Loucy (cell line): ENCODE results near the gene TBC1D8.

Experiments used
- H2AFZ ChIP-seq: fragments of 200-600 bp; sonication (generic); 2 replicates; pipeline ENCODE4 v1.6.0; 2016; ENCODE audit warnings: antibody characterized with exemption, mild to moderate bottlenecking, low read length, moderate library complexity
- H3F3A ChIP-seq: fragments of 200-600 bp; 2 replicates; pipeline ENCODE4 v1.6.0; 2016; ENCODE audit warnings: antibody characterized with exemption, low read depth, mild to moderate bottlenecking
- H3K27me3 ChIP-seq: fragments of 200-600 bp; sonication (generic); 2 replicates; pipeline ENCODE4 v1.6.1; 2014; ENCODE audit warnings: low read length, mild to moderate bottlenecking; ENCODE audit not compliant: insufficient read depth, poor library complexity, severe bottlenecking
- H3K36me3 ChIP-seq: fragments of 200-600 bp; sonication (generic); 2 replicates; pipeline ENCODE4 v1.6.1; 2016; ENCODE audit warnings: low read length; ENCODE audit not compliant: insufficient read depth
- H3K4me1 ChIP-seq: fragments of 200-600 bp; sonication (generic); 2 replicates; pipeline ENCODE4 v1.5.1; 2014; ENCODE audit warnings: low read length, mild to moderate bottlenecking; ENCODE audit not compliant: insufficient read depth, poor library complexity, severe bottlenecking
- H3K4me2 ChIP-seq: fragments of 200-600 bp; sonication (generic); 2 replicates; pipeline ENCODE4 v1.6.0; 2014; ENCODE audit warnings: antibody characterized with exemption, low read length, low read depth, mild to moderate bottlenecking; ENCODE audit not compliant: poor library complexity, severe bottlenecking
- H3K4me3 ChIP-seq: fragments of 200-600 bp; sonication (generic); 2 replicates; pipeline ENCODE4 v1.5.1; 2014; ENCODE audit warnings: low read length, mild to moderate bottlenecking, mixed read lengths; ENCODE audit not compliant: poor library complexity, severe bottlenecking
- H3K79me2 ChIP-seq: fragments of 200-600 bp; sonication (generic); 2 replicates; pipeline ENCODE4 v1.6.1; 2014; ENCODE audit warnings: low read length; ENCODE audit not compliant: insufficient read depth
- H3K9ac ChIP-seq: fragments of 200-600 bp; sonication (generic); 2 replicates; pipeline ENCODE4 v1.6.0; 2014; ENCODE audit warnings: mild to moderate bottlenecking, low read depth, low read length, moderate library complexity; ENCODE audit not compliant: poor library complexity, severe bottlenecking
- H3K9me2 ChIP-seq: fragments of 200-600 bp; sonication (generic); replicated peaks from 2 replicates; pipeline ENCODE4 v1.6.1; 2016; ENCODE audit warnings: low read depth, low read length, mixed read lengths
- H3K9me3 ChIP-seq: fragments of 200-600 bp; sonication (generic); 2 replicates; pipeline ENCODE4 v1.6.1; 2014; ENCODE audit warnings: mild to moderate bottlenecking, antibody characterized with exemption, low read length, low read depth; ENCODE audit not compliant: insufficient read depth
- H4K20me1 ChIP-seq: fragments of 200-600 bp; sonication (generic); 2 replicates; pipeline ENCODE4 v1.6.0; 2014; ENCODE audit warnings: antibody characterized with exemption, low read length, mild to moderate bottlenecking; ENCODE audit not compliant: insufficient read depth, poor library complexity, severe bottlenecking
- CTCF ChIP-seq: fragments of 200-600 bp; sonication (generic); conservative IDR thresholded peaks from 2 replicates; pipeline ENCODE4 v1.5.1; 2014; ENCODE audit warnings: mild to moderate bottlenecking, antibody characterized with exemption, low read length
- EZH2phosphoT487 ChIP-seq: fragments of 200-600 bp; IDR thresholded peaks from 2 replicates; pipeline ENCODE4 v1.6.1; 2018; ENCODE audit warnings: antibody characterized with exemption, mild to moderate bottlenecking, moderate library complexity, borderline replicate concordance

Gene TBC1D8

GRCh38 chr2:100968146-100969145 lies 182.7 kb downstream of the TBC1D8 start:
- H3K27me3 ChIP-seq, result no peaks in the 10 kb centered on the region
- no peak overlapping the region for H3K4me2 ChIP-seq
- no peaks in the 10 kb centered on the region for H3K36me3 ChIP-seq
- H3F3A ChIP-seq, result no peaks in the 10 kb centered on the region
- no peaks in the 10 kb centered on the region for H3K9me3 ChIP-seq
- no peaks in the 10 kb centered on the region for H3K4me1 ChIP-seq
- no peaks in the 10 kb centered on the region for H3K79me2 ChIP-seq
- no peak overlapping the region for H3K9ac ChIP-seq
- H3K9me2 ChIP-seq, result no peaks in the 10 kb centered on the region
- no peaks in the 10 kb centered on the region for H4K20me1 ChIP-seq
- TF ChIP-seq CTCF (no peak), EZH2phosphoT487 (no peak)
- no peak overlapping the region for H3K4me3 ChIP-seq
- H2AFZ ChIP-seq, result no peak overlapping the region

- H4K20me1 ChIP-seq, result no peaks in the 10 kb centered on the region
- H3F3A ChIP-seq, result no peaks in the 10 kb centered on the region
- H3K9me3 ChIP-seq, result no peaks in the 10 kb centered on the region
- H3K9ac ChIP-seq, result no peak overlapping the region
- TF ChIP-seq CTCF (no peak), EZH2phosphoT487 (no peak)
- H2AFZ ChIP-seq, result no peak overlapping the region
- H3K27me3 ChIP-seq, result no peaks in the 10 kb centered on the region
- H3K4me2 ChIP-seq, result no peak overlapping the region
- H3K4me3 ChIP-seq, result no peak overlapping the region
- no peaks in the 10 kb centered on the region for H3K9me2 ChIP-seq
- no peaks in the 10 kb centered on the region for H3K4me1 ChIP-seq
- H3K36me3 ChIP-seq, result no peaks in the 10 kb centered on the region
- no peaks in the 10 kb centered on the region for H3K79me2 ChIP-seq
These were observed 183.5 kb downstream of the TBC1D8 start for GRCh38 chr2:100967716-100968115.

- no peak overlapping the region for H3K4me3 ChIP-seq
- H3K36me3 ChIP-seq, result no peaks in the 10 kb centered on the region
- H3K9ac ChIP-seq, result no peak overlapping the region
- H3K27me3 ChIP-seq, result no peaks in the 10 kb centered on the region
- TF ChIP-seq EZH2phosphoT487 (no peak), CTCF (no peak)
- H3K79me2 ChIP-seq, result no peaks in the 10 kb centered on the region
- H3F3A ChIP-seq, result no peaks in the 10 kb centered on the region
- H3K9me3 ChIP-seq, result no peaks in the 10 kb centered on the region
- no peak overlapping the region for H2AFZ ChIP-seq
- no peaks in the 10 kb centered on the region for H4K20me1 ChIP-seq
- H3K4me2 ChIP-seq, result no peak overlapping the region
- no peaks in the 10 kb centered on the region for H3K9me2 ChIP-seq
- no peaks in the 10 kb centered on the region for H3K4me1 ChIP-seq
These were observed 185.6 kb downstream of the TBC1D8 start for GRCh38 chr2:100965596-100965995.
